Measurements from ENCODE around the gene ATG16L2. TPM values are rescaled to one million over a fixed set of nuclear protein-coding genes. Genes with fewer than 3 reads are reported as not detected.
"Not testable (repeated sequence)": the region's sequence is repeated elsewhere in the genome, so short reads cannot be mapped to it uniquely, and the experiment has no call there.

ATG16L2 gene
- total RNA-seq, 1 donor from 2014 or later = 74.1 TPM

DNA sequence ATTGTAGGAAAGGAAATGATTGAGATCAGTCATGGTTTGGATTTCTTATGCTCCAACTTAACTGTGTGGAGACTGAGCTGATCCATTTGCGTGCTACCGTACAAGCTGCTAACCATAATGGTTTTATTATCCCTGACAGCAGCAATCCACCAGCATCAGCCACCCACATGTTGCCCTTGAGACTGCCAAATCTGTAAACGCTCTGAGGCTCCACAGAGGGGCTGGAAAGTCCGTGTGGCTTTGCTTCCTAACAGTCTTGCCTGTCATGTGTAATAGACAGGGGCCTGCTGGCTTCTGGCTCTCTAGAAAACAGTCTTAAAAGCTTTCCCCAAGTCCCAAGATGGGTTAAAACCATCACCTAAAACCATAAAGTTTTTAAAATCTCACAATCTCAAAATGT, 30.1 kb downstream of the ATG16L2 start:
- Mint-ChIP-seq H3K27ac (no peak overlapping the region), H3K36me3 (ENCODE audit: low read depth) (peaks cover 36% of the 10 kb centered on the region), H3K9me3 (no peaks in the 10 kb centered on the region), H3K4me3 (no peak overlapping the region), H3K27me3 (no peaks in the 10 kb centered on the region), H3K4me1 (peaks cover 2% of the 10 kb centered on the region)
- DNase-seq = no peak
- intact Hi-C loops (cut with micrococcal nuclease) = no loop called here

DNA sequence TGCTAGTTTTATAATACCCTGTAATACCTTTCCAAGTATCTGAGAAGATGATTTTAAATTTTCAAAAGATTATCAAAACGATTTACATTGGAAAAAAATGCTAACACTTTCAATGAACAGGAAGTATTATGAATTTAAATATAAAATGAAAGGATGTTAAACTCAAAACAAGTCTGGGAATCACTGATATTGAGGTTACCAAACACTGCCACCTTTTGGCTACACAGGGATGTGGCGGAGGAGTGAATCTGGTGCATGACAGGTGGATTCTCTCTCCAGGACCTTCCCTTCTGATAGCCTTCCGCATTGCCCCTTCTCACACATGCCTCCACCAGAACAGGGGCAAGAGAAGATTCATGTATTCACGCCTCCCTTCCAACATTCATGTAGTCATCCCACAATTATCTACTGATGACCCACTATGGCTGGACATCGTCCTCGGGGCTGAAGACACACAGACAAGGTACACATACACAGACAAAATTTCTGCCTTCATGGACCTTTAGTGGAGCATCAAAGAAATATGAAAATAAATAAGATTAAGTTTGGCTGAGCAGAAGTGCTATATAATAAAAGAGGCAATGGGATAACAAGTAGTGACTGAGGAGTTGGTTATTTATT, 34.7 kb downstream of the ATG16L2 start:
- H3K27me3 Mint-ChIP-seq = no peaks in the 10 kb centered on the region
- H3K4me3 Mint-ChIP-seq = no peak overlapping the region
- peaks cover 11% of the 10 kb centered on the region for H3K4me1 Mint-ChIP-seq
- intact Hi-C loops (cut with micrococcal nuclease) = loop anchor here (1.0 kb wide), 1 partner anchor 124 kb away; no protein-coding TSS in a partner anchor
- peak; percentile 82 for DNase-seq
- no peaks in the 10 kb centered on the region for H3K9me3 Mint-ChIP-seq
- no peak overlapping the region for H3K27ac Mint-ChIP-seq
- H3K36me3 Mint-ChIP-seq (ENCODE audit: low read depth) = peaks cover 11% of the 10 kb centered on the region

DNA sequence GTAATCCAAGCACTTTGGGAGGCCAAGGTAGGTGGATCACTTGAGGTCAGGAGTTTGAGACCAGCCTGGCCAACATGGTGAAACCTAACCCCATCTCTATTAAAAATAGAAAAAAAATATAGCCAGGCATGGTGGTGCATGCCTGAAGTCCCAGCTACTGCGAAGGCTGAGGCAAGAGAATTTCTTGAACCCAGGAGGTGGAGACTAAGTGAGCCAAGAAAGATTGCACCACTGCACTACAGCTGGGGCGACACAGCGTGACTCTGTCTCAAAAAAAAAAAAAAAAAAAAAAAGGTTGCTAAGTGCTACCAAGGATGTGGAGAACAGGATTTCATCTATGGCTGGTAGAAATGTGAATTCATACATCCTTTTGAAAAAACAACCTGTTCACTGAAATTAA, 36.6 kb downstream of the ATG16L2 start:
- H3K27ac Mint-ChIP-seq = no peak overlapping the region
- no peak for DNase-seq
- intact Hi-C loops (cut with micrococcal nuclease) = no loop called here
- H3K36me3 Mint-ChIP-seq (ENCODE audit: low read depth) = peaks cover 4% of the 10 kb centered on the region
- no peak overlapping the region for H3K4me3 Mint-ChIP-seq
- H3K27me3 Mint-ChIP-seq = no peaks in the 10 kb centered on the region
- H3K9me3 Mint-ChIP-seq = no peaks in the 10 kb centered on the region
- peaks cover 11% of the 10 kb centered on the region for H3K4me1 Mint-ChIP-seq

DNA sequence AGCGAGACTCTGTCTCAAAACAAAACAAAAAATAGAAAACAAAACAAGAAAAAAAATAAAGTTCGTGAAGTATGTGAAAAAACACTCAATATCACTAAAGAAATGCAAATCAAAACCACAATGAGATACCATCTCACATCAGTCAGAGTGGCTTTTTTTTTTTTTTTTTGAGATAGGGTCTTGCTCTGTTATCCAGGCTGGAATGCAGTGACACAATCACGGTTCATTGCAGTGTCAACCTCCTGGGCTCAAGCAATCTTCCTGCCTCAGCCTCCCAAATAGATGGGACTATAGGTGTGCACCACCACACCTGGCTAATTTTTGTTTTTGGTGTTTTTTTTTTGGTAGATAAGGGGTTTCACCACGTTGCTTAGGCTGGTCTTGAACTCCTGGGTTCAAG, 37.5 kb downstream of the ATG16L2 start:
- Mint-ChIP-seq H3K9me3 (no peaks in the 10 kb centered on the region), H3K36me3 (ENCODE audit: low read depth) (peaks cover 4% of the 10 kb centered on the region), H3K4me3 (no peak overlapping the region), H3K27ac (no peak overlapping the region), H3K4me1 (peaks cover 11% of the 10 kb centered on the region), H3K27me3 (no peaks in the 10 kb centered on the region)
- DNase-seq = no peak
- intact Hi-C loops (cut with micrococcal nuclease) = no loop called here

DNA sequence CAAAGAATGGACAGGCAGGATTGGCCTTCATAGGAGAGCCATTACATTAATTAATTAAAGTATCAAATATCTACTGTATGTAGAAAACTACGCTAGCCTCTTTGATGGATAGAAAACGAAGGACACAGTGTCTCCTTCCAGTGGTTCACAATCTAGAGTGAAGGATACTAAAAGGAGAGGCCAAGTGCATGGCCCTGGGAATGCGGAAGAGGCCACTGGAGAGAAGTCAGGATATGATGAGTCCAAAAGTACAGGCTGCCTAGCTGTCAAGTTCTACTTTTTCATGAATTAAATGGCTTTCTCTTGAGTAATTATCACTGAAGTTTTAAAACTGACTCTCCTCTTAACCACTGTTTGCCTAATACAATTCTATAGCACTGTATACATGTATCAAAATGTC, 41.9 kb downstream of the ATG16L2 start:
- Mint-ChIP-seq H3K27me3 (no peaks in the 10 kb centered on the region), H3K4me3 (no peak overlapping the region), H3K27ac (no peak overlapping the region), H3K36me3 (ENCODE audit: low read depth) (peaks cover 5% of the 10 kb centered on the region), H3K4me1 (peaks cover 8% of the 10 kb centered on the region), H3K9me3 (no peaks in the 10 kb centered on the region)
- DNase-seq = no peak
- intact Hi-C loops (cut with micrococcal nuclease) = no loop called here

DNA sequence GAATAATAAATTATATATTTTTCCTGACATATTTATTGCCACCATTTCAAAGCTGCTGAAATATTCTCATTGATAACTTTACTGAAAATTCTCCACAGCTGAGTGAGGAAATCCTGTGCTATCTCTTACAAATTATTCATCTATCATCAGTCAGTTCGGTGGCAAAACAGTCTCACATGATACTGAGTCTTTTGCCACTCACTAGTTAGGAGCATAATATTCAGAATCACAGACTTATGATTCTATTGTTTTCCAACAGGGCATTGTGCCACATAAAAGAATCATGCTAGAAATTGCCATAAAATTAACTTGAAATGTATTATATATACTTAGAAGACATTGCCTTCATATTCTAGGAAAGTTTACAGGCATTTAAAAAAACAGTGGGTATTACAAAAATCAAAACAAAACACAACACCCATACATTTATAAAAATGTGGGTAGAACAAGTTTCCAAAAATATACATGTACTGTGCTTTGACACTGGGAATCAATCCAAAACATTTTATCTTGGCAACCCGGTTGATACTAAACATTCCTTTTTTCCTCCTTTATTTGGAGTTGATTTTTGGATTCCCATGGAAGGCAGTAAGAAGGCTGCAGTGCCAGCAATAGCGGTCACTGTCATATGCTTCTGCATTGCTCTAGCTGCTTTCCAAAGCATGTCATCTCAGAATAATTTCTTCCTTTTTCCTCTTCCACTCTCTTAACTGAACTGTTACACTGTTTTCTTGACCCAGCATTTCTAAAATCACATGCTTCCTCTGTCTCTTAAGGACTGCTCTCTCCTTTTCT, 42.5 kb downstream of the ATG16L2 start:
- intact Hi-C loops (cut with micrococcal nuclease) = no loop called here
- Mint-ChIP-seq H3K9me3 (no peaks in the 10 kb centered on the region), H3K36me3 (ENCODE audit: low read depth) (peaks cover 5% of the 10 kb centered on the region), H3K27me3 (no peaks in the 10 kb centered on the region), H3K4me3 (no peak overlapping the region), H3K27ac (no peak overlapping the region), H3K4me1 (peaks cover 2% of the 10 kb centered on the region)
- no peak for DNase-seq

DNA sequence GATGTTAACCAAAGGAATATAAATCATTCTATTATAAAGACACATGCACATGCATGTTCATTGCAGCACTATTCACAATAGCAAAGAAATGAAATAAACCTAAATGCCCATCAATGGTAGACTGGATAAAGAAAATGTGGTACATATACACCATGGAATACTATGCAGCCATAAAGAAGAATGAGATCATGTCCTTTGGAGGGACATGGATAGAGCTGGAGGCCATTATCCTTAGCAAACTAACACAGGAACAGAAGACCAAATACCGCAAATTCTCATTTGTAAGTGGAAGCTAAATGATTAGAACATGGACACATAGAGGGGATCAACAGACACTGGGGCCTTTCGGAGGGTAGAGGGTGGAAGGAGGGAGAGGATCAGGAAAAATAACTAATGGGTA, 44.1 kb downstream of the ATG16L2 start:
- not testable (repeated sequence) for H3K27me3 Mint-ChIP-seq; H3K36me3 Mint-ChIP-seq (ENCODE audit: low read depth); H3K4me3 Mint-ChIP-seq

DNA sequence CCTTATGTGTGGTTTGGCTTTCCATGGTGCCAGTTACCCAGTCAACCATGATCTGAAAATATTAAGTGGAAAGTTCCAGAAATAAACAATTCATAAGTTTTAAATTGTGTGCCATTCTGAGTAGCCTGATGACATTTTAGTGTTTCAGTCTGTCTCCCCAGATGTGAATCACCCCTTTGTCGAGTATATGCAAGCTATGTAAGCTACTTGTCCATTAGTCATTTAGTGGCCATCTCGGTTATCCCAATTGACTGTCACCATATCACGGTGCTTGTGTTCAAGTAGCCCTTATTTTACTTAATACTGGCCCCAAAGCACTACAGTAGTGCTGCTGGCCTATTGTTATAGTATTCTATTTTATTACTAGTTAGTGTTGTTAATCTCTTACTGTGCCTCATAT, 44.9 kb downstream of the ATG16L2 start:
- H3K9me3 Mint-ChIP-seq = no peaks in the 10 kb centered on the region
- no peaks in the 10 kb centered on the region for H3K27me3 Mint-ChIP-seq
- H3K27ac Mint-ChIP-seq = no peak overlapping the region
- H3K4me1 Mint-ChIP-seq = no peaks in the 10 kb centered on the region
- intact Hi-C loops (cut with micrococcal nuclease) = no loop called here
- no peak for DNase-seq
- no peak overlapping the region for H3K4me3 Mint-ChIP-seq
- peaks cover 8% of the 10 kb centered on the region for H3K36me3 Mint-ChIP-seq (ENCODE audit: low read depth)

More for the DNA sequence above, 44.1 kb downstream of the ATG16L2 start:
- intact Hi-C loops (cut with micrococcal nuclease); H3K27ac Mint-ChIP-seq; H3K9me3 Mint-ChIP-seq; H3K4me1 Mint-ChIP-seq; DNase-seq: not testable (repeated sequence)

DNA sequence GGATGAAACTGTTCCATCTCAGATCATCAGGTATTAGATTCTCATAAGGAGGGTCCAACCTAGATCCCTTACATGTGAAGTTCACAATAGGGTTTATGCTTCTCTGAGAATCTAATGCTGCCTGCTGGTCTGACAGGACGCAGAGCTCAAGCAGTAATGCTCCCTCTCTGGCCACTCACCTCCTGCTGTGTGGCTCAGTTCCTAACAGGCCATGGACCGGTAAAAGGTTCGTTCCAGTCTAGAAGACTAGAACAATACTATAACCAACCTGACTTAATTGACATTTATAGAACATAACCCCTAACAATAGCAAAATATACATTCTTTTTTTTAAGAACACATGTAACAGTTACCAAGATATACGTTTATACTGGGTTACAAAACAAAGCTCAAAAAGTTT, 45.8 kb downstream of the ATG16L2 start:
- Mint-ChIP-seq H3K4me3 (no peak overlapping the region), H3K27me3 (no peaks in the 10 kb centered on the region), H3K4me1 (no peaks in the 10 kb centered on the region), H3K27ac (no peak overlapping the region), H3K36me3 (ENCODE audit: low read depth) (peaks cover 8% of the 10 kb centered on the region), H3K9me3 (no peaks in the 10 kb centered on the region)
- no peak for DNase-seq
- intact Hi-C loops (cut with micrococcal nuclease) = no loop called here

DNA sequence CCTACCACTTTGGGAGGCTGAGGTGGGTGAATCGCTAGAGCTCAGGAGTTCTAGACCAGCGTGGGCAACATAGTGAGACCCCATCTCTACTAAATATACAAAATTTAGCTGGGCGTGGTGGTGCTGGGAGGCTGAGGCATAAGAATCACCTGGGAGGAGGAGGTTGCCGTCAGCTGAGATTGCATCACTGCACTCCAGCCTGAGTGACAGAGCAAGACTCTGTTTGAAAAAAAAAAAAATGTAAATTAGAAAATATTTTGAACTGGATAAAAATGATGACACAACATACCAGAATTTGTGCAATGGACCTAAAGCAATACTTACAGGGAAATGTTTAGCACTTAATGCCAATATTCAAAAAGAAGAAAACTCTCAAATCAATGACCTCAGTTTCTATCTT, 46.4 kb downstream of the ATG16L2 start:
- Mint-ChIP-seq H3K4me3 (no peak overlapping the region), H3K27me3 (no peaks in the 10 kb centered on the region), H3K4me1 (no peaks in the 10 kb centered on the region), H3K9me3 (no peaks in the 10 kb centered on the region), H3K27ac (no peak overlapping the region), H3K36me3 (ENCODE audit: low read depth) (peaks cover 8% of the 10 kb centered on the region)
- peak; percentile 34 for DNase-seq
- intact Hi-C loops (cut with micrococcal nuclease) = no loop called here

DNA sequence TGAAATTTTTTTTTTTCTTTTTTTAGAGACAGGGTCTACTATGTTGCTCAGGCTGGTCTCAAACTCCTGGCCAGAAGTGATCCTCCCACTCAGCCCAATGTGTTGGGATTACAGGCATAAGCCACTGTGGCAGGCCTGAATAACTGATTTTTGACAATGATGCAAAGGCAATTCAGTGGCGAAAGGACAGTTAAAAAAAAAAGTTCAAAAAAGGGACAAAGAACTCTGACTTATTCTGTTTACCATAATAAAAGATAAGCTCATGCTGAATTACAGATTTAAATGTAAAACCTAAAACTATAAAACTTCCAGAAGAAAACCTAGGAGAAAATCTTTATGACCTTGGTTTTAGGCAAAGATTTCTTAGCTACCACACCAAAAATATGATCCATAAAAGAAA, 48.9 kb downstream of the ATG16L2 start:
- no peaks in the 10 kb centered on the region for H3K27me3 Mint-ChIP-seq
- H3K36me3 Mint-ChIP-seq (ENCODE audit: low read depth) = peaks cover 22% of the 10 kb centered on the region
- H3K4me1 Mint-ChIP-seq = no peaks in the 10 kb centered on the region
- H3K27ac Mint-ChIP-seq = no peak overlapping the region
- no peak overlapping the region for H3K4me3 Mint-ChIP-seq
- H3K9me3 Mint-ChIP-seq = no peaks in the 10 kb centered on the region
- intact Hi-C loops (cut with micrococcal nuclease) = no loop called here
- peak; percentile 36 for DNase-seq

DNA sequence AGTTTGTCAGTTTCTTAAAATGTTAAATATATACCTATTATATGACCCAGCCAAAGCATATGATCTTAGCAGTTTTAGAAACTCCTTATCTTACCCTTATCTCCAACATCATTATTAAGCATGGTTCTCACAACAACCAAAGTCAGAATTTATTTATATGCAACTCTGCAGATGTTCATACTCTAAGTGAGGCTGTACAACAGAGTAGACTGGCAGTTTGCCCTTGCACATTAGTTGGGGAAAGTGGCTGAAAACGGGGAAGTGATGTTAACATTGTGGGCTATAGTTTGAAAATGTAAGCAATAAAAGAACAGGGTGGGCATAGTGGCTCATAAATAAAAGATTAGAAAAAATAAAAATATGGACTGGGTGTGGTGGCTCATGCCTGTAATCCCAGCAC, 49.7 kb downstream of the ATG16L2 start:
- no peak for DNase-seq
- Mint-ChIP-seq H3K27me3 (no peaks in the 10 kb centered on the region), H3K27ac (no peak overlapping the region), H3K36me3 (ENCODE audit: low read depth) (peaks cover 22% of the 10 kb centered on the region), H3K9me3 (no peaks in the 10 kb centered on the region), H3K4me3 (no peak overlapping the region), H3K4me1 (no peaks in the 10 kb centered on the region)
- intact Hi-C loops (cut with micrococcal nuclease) = no loop called here

DNA sequence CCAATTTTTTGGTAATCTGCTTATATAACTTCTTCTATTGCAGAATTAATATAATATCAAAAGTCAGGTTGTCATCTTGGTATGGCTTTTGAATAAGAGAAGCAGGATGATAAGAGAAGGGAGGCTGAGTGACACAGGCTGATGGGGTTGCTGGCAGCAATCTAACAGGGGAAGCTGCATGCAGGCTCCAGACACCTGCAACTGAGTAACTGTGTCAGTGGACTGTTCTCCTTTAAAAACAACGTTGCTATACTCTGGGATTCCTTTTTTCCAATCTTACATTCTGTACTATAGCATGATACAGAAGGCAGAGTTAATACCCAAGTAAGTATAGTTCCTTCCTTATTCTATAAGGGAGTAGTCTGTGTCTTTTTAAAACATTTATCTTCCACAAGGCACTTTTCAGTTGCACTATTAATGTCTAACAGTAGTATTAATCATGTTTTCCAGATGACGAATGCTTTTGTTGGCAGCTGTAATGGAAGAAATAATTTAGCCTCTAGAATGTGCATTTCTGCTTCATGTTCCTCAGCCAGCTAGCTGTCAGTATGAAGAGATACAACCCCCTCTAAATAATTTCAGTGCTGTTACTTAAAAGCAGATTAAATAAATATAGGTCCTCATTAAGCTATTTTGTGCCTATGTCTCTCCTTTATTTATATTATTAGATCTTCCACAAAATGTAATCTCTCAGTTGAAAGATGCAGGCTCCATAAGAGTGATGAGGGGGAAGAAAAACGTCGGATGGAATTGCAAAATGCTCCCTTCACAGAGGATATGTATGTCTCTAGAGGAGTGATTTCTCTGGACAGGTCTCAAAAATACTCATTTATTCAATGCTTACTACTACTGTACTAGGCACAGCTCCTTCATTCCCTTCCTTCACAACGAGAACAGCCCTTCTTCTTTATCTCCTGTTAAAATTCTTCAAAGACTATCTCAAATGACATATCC, 50.8 kb downstream of the ATG16L2 start:
- intact Hi-C loops (cut with micrococcal nuclease) = no loop called here
- peaks cover 3% of the 10 kb centered on the region for H3K4me1 Mint-ChIP-seq
- no peak overlapping the region for H3K4me3 Mint-ChIP-seq
- H3K36me3 Mint-ChIP-seq (ENCODE audit: low read depth) = peaks cover 24% of the 10 kb centered on the region
- H3K27me3 Mint-ChIP-seq = no peaks in the 10 kb centered on the region
- H3K27ac Mint-ChIP-seq = no peak overlapping the region
- no peak for DNase-seq
- no peaks in the 10 kb centered on the region for H3K9me3 Mint-ChIP-seq

DNA sequence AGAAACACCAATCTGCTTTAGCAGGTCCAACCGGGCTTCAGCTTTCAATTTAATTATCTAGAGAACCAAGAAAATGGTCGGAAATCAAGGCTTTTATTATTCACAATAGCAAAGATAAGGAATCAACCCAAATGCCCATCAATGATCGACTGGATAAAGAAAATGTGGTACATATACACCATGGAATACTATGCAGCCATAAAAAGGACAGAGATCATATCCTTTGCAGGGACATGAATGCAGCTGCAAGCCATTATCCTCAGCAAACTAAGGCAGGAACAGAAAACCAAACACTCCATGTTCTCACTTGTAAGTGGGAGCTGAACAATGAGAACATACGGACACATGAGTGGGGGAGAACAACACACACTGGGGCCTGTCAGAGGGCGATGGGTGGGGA, 53.8 kb downstream of the ATG16L2 start:
- peaks cover 29% of the 10 kb centered on the region for H3K36me3 Mint-ChIP-seq (ENCODE audit: low read depth)
- H3K27me3 Mint-ChIP-seq = no peaks in the 10 kb centered on the region
- no peak overlapping the region for H3K4me3 Mint-ChIP-seq
- no peak overlapping the region for H3K27ac Mint-ChIP-seq
- intact Hi-C loops (cut with micrococcal nuclease) = no loop called here
- no peaks in the 10 kb centered on the region for H3K9me3 Mint-ChIP-seq
- DNase-seq = no peak
- peaks cover 8% of the 10 kb centered on the region for H3K4me1 Mint-ChIP-seq

All from activated CD4-positive, alpha-beta T cell treated with anti-CD3 and anti-CD28 coated beads, Interleukin-2, amount 10 ng/mL, durations not matched to agents 24 days and 14 days (primary cell).